GM19099 (cell line): ENCODE data around the gene CSRP3.
A peak's percentile ranks its signal among the peaks of the same experiment; 100 is the strongest.

Source experiments
- POLR2A ChIP-seq: IDR thresholded peaks from 3 replicates; pipeline ENCODE4 v1.6.1; 2011; ENCODE audit warnings: low read depth; ENCODE audit not compliant: insufficient read length; ENCODE audit errors: extremely low read depth

Gene CSRP3

DNA sequence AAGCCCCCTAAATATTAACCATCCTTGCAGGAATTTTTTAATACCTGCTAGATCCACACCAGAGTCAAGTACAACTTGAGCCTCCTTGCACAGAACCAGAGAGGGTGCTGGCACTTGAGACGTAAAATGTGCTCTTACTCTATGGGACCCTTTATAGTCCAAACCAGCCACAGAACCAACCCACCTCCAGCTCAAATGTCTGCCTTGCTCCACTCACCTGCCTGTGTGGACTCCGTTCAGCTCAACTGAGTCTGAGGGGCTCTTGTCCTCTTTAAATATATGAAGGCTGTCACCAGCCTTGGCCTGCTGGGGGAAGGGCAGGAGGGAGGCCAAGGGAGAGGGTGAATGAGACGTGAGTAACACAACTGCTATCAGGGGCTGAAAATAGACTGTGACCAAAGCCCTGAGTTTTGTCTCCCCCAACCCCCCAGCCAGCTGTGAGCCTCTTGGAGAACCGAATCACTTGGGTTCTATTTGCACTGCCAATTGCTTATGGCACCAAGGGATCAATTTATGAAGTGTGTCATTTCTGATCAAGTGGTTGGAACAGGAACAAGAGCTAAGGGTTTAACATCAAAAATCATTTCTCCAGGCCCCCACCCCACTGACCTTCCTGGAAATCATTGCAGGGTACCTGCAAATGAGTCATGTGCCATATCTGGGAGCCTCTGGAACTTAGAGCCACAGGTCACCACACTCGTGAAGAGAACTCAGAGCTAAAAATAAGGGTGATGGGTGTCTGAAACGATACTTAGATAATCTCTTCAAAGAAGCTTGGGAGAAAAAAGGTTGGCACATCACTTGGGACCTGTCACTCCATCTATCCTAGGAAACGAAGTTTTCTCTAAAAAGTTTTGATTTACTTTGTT, at the start of gene CSRP3:
Gene CSRP3, minus strand, starts transcription at position 247 of the 869 bp plus-strand sequence. CDS start 9,535 bp downstream, outside the sequence.
- no peak for TF ChIP-seq POLR2A

GRCh38 chr11:19251577-19251976, 49.8 kb upstream of the CSRP3 start:
- no peak for TF ChIP-seq POLR2A

DNA sequence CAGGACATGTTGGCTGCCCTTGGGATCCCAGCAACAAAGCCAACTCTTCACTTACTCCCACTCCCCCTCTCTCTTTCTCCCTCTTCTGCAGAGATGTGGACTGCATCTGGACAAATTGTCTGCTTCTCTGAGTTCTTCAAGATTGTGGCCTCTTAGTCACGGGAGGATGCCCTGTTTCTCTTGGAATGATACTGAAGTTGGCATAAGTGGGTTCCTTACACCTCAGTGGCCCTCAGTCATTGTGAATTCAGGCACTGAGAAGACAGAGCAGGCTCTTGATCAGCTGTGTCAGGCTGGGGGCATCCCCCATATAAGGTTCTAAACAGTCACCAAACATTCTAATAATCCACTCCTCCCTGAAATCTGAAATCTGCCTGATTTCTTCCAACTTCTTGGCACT, 45.0 kb upstream of the CSRP3 start:
- no peak for TF ChIP-seq POLR2A

DNA sequence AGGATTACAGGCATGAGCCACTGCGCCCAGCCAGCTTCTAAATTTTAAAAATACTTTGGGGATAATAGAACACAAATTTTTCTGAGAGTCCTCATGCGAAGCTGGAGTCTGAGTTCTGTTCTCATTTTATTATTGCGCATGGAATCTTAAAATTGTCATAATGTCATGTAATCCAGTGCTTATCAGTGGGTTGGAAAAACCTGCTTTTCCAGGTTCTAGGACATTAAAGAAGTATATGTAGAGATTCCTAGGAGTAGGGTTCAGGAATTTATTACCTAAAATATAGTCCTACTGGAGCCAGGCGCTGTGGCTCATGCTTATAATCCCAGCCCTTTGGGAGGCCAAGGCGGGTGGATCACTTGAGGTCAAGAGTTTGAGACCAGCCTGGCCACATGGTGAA, 43.6 kb upstream of the CSRP3 start:
- no peak for TF ChIP-seq POLR2A

GRCh38 chr11:19244621-19245020, 42.8 kb upstream of the CSRP3 start:
- no peak for TF ChIP-seq POLR2A

DNA sequence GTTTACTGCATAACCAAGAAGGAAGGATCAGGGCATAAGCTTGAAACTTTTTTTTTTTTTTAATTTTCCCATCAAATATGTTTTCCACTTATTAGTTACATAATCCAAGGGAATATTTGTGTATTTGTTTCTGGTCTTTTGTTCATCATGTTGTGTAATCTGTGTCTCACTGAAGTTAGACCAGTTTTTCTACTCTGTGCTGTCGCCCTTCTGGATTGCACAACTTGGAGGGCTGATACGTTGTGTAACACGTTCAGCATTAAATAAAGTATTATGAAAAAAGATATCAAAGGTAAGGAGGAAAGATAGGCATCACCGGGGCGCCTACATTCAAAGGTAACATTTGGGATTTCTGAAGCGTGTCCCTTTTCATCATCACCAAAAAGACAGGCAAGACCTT, 42.3 kb upstream of the CSRP3 start:
- no peak for TF ChIP-seq POLR2A

DNA sequence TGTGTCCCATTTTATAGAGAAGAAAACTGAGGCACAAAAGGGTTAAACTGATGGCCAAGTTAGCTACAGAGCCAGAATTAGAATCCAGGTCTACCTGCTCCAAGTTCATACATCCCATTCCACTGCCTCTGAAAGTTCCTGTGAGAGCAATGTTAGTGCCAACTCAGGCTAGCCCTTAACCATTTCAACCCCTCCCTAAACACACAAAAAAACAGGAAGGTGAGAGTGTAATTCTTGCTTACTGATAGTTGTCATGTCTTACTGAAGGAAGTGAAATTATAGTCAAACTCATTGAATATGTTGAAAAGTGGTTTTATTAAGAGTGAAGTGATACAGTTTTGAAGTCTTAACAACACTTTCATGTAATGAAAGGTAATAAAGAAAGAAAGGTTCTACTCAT, 41.8 kb upstream of the CSRP3 start:
- no peak for TF ChIP-seq POLR2A

GRCh38 chr11:19243143-19243542, 41.4 kb upstream of the CSRP3 start:
- no peak for TF ChIP-seq POLR2A

DNA sequence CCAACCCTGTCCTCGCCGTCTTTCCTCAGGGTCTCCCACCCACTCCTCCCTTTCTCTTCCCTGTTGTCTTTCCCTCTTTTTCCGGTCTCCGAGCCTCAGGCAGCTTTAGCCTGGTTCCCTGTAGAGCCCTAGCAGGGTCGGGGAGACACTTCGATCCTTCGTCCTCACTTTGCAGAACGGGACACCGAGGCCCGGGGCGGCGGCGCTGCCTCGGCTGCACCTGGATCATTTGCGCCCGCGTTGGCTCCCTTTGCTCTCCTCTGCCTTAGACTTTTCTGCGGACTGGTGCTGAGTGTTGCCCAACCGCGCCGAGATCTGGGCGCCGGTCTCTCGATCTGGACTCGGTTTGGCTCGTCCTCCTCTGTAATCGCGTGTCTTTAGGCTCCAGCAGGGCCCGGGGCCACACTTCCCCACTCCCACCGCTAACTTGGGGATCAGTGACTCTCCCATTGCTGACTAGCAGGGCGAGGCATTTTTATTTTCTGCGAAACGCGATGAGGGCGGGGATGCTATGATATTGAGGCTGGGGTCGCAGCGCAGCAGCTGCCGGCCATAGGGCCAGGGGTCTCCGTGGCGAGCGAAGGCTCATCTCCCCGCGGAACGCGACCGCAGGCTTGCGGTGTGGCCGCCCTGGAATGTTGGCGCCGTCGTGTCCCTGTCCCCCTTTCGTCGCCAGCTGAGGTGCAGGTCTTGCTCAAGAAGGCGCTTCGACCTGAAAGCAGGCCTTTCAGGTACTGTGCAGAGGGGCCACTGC, 40.6 kb upstream of the CSRP3 start:
- no peak for TF ChIP-seq POLR2A

- TF ChIP-seq POLR2A, result peak; percentile 54
Measured at GRCh38 chr11:19241260-19242178, 39.7 kb upstream of the CSRP3 start.

DNA sequence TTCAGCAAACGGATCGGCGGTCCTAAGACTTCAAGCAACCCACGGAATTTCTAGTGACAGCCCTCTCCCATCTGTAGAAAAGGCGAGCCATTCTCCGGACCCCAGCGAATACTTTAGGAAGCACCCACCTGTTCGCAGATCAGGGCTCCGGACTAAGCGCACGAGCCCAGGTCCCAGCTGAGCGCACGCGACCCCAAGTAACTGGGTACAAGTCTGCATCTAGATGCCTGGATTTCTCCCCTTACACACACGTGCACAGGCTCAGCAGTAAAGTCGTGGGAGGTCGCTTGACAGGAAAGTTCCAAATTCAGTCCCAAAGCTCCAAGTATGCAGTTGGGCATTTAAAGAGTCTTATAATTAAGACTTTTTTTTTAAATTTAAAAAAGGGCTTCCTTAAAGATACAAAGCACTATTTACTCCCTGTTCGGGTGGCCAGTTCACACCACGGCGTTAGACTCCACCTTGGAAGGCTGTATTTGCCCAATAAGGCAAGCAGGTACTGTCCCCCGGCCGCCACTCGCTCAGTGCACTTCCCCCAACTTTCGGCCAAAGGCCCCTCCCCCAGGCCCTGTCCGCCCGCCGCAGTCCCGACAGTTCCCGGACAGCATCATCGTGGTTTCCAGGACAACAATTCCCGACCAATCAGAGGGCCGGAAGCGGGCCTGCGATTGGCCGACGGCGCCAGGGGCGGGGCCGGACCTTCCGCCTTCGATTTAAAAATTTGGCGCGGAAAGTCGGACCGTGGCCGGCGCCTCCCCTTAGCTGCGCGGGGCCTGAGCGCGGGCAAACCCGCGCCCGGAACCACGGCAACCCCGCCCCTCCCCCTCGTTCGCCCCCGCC, 38.9 kb upstream of the CSRP3 start, which contains the start of gene E2F8:
Gene E2F8, minus strand, starts transcription at position 526 of the 840 bp plus-strand sequence. CDS start 824 bp downstream, outside the sequence.
- peak; percentile 61 for TF ChIP-seq POLR2A

DNA sequence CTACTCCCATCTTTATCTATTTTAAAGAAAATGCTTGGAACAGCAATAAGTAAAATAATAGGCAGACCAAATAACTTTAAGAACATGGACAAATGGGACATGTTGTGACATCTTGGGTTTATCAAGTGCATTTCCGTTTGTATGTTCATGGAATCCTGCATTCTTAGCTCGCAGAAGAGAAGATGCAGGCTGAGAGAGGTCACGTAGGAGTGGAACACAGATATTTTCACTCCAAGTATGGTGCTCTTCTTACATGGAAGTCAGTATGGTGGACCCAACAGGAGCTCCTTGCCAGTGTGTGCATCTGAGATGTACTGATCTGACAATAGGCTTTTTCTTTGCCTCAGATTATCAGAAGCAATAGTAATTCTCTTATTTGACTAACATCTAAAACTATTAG, 37.3 kb upstream of the CSRP3 start:
- no peak for TF ChIP-seq POLR2A

DNA sequence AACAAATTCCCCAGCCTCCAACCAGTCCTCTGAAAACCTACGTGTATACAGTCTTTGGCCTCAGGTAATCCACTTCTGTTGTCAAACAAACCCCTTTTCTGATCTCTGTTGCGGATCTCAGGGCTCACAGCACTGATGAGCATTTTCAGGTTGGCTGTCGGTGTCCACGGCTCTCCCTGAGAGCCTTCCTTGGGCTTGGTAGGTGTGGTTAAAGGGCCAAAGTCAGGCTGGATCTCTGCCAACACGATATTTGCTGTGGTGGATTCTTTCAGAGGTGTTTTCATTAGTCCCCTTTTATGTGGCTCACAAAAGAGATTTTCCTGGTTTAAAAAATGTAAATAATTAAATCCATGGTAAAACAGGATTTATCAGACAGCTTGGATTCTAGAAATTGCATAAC, 36.0 kb upstream of the CSRP3 start:
- TF ChIP-seq POLR2A, result no peak

DNA sequence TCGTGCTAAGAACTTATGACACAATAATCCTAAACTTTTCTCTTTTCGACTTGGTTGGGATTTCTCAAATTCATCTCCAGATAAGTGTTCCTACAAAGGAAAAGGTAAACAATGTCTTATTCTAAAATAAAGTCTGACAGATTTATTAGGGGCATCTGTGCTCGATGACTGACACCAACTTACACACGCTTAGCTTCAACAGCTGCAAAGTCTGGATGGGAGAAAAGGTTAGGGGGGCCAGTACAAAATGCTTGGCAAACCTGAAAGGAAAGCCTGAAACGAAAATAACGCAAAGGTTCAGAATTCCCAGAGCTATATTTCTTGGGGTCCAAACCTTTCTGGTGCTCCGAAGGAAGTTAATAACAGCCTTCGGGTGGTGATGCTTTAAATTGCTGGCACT, 35.6 kb upstream of the CSRP3 start:
- no peak for TF ChIP-seq POLR2A

DNA sequence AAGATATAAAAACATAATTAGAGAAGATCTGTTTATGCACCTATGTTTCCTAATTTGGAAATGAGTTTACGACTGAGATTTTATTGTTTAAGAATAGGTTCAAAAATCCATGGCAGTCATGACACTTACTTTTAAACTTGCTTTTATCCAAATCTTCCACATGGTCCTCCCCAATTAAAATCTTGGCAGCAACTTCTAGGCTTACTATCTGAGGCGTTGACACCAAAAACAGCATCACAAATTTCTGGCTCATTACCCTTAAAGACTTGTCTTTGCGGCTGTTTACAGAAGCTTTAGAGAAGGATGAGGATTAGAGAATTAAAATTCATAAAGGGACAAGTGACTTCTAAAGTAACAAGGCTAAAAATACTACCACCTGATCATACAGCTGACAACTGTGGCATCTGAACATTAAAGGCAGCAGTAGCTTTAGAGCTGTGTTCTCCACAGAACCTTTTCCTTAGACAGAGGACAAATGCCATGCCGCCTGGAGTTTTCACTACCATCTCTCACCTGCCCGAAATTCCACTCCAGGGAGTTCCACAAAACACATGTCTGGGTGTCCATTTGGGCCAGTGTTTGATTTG, 32.5 kb upstream of the CSRP3 start:
- TF ChIP-seq POLR2A, result no peak
